Type B pancreatic cell (in vitro differentiated cells): ENCODE measurements around the gene CD300A. TPM values are rescaled to one million over a fixed set of nuclear protein-coding genes. Genes with fewer than 3 reads are reported as not detected.

Experiments used
- DNase-seq: peaks from one replicate; pipeline ENCODE4 v3.0.0; 2021; ENCODE audit warnings: mixed read lengths; ENCODE audit not compliant: unreplicated experiment; ENCODE audit errors: extremely low spot score
- H3K27ac Mint-ChIP-seq: 2 replicates; pipeline ENCODE4 v1.8.0; 2021; ENCODE audit warnings: mild to moderate bottlenecking, mixed read lengths
- H3K27me3 Mint-ChIP-seq: 2 replicates; pipeline ENCODE4 v1.8.0; 2021; ENCODE audit warnings: mixed read lengths
- H3K36me3 Mint-ChIP-seq: 2 replicates; pipeline ENCODE4 v1.8.0; 2021; ENCODE audit warnings: mixed read lengths
- H3K4me1 Mint-ChIP-seq: one replicate; pipeline ENCODE4 v1.8.0; 2021; ENCODE audit warnings: mixed read lengths; ENCODE audit not compliant: unreplicated experiment
- H3K4me3 Mint-ChIP-seq: 2 replicates; pipeline ENCODE4 v1.8.0; 2021; ENCODE audit warnings: mild to moderate bottlenecking, mixed read lengths
- H3K9me3 Mint-ChIP-seq: 2 replicates; pipeline ENCODE4 v1.8.0; 2021; ENCODE audit warnings: mixed read lengths
- total RNA-seq: library from RNA; stranded (reverse); gene quantifications from 2 replicates; pipeline ENCODE4 v1.2.1, GENCODE V29; 2021; ENCODE audit warnings: low replicate concordance
- TF ChIP-seq, protein P1 (sequence below): fragments of 200-600 bp; sonication (generic); conservative IDR thresholded peaks from 2 replicates; pipeline ENCODE4 v1.5.0; 2021; ENCODE audit warnings: antibody characterized with exemption, mild to moderate bottlenecking

The CD300A gene
- total RNA-seq, 1 donor from 2014 or later: 0.43 TPM

DNA sequence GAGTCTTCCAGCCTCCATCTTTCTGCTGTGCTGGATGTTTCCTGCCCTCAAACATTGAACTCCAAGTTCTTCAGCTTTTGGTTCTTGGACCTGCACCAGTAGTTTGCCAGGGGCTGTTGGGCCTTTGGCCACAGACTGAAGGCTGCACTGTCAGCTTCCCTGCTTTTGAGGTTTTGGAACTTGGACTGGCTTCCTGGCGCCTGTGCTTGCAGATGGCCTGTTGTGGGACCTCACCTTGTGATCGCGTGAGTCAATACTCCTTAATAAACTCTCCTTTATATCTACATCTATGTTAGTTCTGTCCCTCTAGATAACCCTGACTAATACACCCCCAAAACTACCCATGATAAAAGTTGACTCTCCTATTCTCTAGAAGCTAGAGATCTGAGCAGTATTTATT lies 7.6 kb upstream of the CD300A start:
- Mint-ChIP-seq H3K27ac (no peak overlapping the region), H3K9me3 (no peaks in the 10 kb centered on the region), H3K36me3 (no peaks in the 10 kb centered on the region), H3K27me3 (peaks cover 30% of the 10 kb centered on the region), H3K4me3 (no peak overlapping the region), H3K4me1 (peaks cover 18% of the 10 kb centered on the region)
- no peak for DNase-seq
- TF ChIP-seq, protein P1, sequence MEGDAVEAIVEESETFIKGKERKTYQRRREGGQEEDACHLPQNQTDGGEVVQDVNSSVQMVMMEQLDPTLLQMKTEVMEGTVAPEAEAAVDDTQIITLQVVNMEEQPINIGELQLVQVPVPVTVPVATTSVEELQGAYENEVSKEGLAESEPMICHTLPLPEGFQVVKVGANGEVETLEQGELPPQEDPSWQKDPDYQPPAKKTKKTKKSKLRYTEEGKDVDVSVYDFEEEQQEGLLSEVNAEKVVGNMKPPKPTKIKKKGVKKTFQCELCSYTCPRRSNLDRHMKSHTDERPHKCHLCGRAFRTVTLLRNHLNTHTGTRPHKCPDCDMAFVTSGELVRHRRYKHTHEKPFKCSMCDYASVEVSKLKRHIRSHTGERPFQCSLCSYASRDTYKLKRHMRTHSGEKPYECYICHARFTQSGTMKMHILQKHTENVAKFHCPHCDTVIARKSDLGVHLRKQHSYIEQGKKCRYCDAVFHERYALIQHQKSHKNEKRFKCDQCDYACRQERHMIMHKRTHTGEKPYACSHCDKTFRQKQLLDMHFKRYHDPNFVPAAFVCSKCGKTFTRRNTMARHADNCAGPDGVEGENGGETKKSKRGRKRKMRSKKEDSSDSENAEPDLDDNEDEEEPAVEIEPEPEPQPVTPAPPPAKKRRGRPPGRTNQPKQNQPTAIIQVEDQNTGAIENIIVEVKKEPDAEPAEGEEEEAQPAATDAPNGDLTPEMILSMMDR: no peak

DNA sequence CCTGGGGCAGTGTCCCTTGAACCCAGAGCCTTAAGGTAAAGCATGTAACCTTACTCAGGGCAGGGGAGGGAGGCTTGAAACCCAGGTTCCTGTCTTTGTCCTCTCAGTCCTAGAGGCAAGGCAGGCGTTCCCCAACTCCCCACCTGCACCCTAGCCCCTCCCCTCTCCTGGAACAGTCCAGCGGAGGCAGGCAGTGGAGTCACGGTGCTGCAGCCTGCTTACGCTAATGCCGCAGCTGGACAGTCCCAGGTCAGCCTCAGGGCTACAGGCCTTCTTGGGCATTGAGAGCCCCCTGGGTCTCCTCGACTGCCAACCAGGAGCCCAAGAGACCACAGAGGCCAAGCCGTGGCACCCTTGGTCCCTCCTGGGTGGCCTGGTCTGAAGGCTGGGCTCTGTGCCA lies 6.8 kb upstream of the CD300A start:
- H3K9me3 Mint-ChIP-seq: no peaks in the 10 kb centered on the region
- no peak overlapping the region for H3K4me3 Mint-ChIP-seq
- DNase-seq: no peak
- TF ChIP-seq, protein P1: no peak
- H3K27me3 Mint-ChIP-seq: peaks cover 30% of the 10 kb centered on the region
- peaks cover 18% of the 10 kb centered on the region for H3K4me1 Mint-ChIP-seq
- H3K27ac Mint-ChIP-seq: no peak overlapping the region
- H3K36me3 Mint-ChIP-seq: no peaks in the 10 kb centered on the region

DNA sequence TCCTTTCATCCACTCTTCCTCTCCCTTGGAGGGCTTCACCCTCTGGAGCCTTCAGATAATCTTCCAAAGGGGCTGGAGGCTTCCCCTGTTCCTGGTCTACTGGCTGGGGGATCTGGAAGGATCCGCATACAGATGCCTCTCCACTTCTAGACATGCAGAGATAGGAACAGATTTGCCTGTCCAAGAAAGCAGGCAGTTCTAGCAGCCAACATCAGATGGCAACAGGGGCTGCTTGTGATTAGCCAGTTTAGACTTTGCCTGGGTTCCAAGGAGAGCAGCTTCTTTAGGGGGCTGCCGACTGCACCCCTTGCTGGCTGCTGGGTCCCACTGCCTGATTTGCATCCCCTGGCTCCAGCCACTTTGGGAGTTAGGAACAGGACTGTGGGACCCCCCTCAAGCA lies 6.2 kb upstream of the CD300A start:
- Mint-ChIP-seq H3K4me1 (peaks cover 18% of the 10 kb centered on the region), H3K27me3 (peaks cover 30% of the 10 kb centered on the region), H3K36me3 (no peaks in the 10 kb centered on the region), H3K27ac (no peak overlapping the region), H3K9me3 (no peaks in the 10 kb centered on the region), H3K4me3 (no peak overlapping the region)
- TF ChIP-seq, protein P1: no peak
- DNase-seq: no peak

DNA sequence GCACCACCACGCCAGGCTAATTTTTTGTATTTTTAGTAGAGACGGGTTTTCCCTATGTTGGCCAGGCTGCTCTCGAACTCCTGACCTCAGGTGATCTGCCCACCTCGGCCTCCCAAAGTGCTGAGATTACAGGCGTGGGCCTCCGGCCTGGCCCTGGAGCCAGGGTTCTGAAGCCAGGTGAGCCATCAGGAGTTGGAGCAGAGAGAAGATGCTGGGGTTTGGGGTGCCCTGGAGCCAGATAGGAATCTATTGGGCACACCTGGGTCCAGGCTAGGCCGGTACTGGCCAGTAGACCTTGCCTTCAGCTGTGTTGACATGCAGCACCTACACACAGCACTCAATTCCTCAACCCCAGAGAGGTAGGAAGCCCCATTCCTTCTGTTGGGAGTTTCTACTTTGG lies 5.4 kb upstream of the CD300A start:
- TF ChIP-seq, protein P1: no peak
- H3K4me3 Mint-ChIP-seq: no peak overlapping the region
- no peak overlapping the region for H3K27ac Mint-ChIP-seq
- DNase-seq: no peak
- H3K4me1 Mint-ChIP-seq: peaks cover 13% of the 10 kb centered on the region
- peaks cover 26% of the 10 kb centered on the region for H3K27me3 Mint-ChIP-seq
- H3K9me3 Mint-ChIP-seq: no peaks in the 10 kb centered on the region
- no peaks in the 10 kb centered on the region for H3K36me3 Mint-ChIP-seq

DNA sequence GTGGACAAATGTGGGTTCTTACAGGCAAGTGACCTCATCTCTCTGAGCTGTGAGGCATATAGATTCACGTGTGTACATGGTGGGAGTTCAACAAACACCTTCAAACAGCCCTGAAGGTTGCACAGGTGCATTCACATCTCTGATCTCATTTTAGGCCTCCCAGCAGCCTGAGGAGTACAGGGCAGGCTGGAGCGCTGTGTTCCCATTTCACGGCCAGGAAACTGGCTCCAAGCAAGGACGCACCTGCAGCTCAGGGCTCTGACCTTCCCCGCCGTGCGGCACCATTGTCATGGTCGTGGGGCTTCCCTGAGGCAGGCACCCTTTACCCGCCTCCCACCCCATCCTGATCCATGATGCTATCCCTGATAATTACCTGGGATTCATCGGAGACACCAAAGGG lies 4.8 kb upstream of the CD300A start:
- Mint-ChIP-seq H3K9me3 (no peaks in the 10 kb centered on the region), H3K36me3 (no peaks in the 10 kb centered on the region), H3K27me3 (peaks cover 24% of the 10 kb centered on the region), H3K27ac (no peak overlapping the region), H3K4me1 (peaks cover 10% of the 10 kb centered on the region), H3K4me3 (no peak overlapping the region)
- TF ChIP-seq, protein P1: no peak
- no peak for DNase-seq
